NCI-H2196 (cell line): ENCODE measurements around the gene ANLN.

Experiments used
- DNase-seq: peaks from one replicate; lab custom pipeline; 2025; ENCODE audit not compliant: unreplicated experiment; lab: John Stamatoyannopoulos, UW

Gene ANLN, protein sequence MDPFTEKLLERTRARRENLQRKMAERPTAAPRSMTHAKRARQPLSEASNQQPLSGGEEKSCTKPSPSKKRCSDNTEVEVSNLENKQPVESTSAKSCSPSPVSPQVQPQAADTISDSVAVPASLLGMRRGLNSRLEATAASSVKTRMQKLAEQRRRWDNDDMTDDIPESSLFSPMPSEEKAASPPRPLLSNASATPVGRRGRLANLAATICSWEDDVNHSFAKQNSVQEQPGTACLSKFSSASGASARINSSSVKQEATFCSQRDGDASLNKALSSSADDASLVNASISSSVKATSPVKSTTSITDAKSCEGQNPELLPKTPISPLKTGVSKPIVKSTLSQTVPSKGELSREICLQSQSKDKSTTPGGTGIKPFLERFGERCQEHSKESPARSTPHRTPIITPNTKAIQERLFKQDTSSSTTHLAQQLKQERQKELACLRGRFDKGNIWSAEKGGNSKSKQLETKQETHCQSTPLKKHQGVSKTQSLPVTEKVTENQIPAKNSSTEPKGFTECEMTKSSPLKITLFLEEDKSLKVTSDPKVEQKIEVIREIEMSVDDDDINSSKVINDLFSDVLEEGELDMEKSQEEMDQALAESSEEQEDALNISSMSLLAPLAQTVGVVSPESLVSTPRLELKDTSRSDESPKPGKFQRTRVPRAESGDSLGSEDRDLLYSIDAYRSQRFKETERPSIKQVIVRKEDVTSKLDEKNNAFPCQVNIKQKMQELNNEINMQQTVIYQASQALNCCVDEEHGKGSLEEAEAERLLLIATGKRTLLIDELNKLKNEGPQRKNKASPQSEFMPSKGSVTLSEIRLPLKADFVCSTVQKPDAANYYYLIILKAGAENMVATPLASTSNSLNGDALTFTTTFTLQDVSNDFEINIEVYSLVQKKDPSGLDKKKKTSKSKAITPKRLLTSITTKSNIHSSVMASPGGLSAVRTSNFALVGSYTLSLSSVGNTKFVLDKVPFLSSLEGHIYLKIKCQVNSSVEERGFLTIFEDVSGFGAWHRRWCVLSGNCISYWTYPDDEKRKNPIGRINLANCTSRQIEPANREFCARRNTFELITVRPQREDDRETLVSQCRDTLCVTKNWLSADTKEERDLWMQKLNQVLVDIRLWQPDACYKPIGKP

DNA sequence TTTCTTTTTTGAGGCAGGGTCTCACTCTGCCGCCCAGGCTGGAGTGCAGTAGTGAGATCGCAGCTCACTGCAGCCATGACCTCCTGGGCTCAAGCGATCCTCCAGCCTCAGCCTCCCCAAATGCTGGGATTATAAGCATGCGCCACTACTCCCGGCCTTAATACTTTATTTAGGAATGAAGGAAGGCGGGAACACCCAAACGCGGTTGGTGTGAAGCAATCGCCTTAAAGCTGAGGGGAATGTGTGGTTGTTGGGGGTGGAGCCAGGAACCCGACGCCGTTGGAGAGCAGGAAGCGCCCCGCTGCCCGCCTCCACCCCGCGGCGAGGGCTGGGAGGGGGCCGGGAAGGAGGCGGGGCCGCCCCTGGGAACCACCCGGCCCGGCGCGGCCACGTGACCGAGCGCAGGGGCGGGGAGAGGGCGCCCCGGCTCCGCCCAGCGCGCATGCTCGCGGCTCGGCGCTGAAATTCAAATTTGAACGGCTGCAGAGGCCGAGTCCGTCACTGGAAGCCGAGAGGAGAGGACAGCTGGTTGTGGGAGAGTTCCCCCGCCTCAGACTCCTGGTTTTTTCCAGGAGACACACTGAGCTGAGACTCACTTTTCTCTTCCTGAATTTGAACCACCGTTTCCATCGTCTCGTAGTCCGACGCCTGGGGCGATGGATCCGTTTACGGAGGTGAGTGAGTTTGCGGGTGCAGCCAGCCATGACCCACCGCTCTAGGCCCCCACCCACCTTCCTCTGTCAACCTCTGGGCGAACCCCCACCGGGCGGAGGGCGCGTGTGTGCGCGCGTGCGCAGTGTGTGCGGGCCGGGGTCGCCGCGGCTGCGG is at the start of gene ANLN:
TSS of gene ANLN (plus strand) at position 492 of the 828 bp plus-strand sequence. CDS start at position 657, 165 bp downstream.
- peak; percentile 97 for DNase-seq

DNA sequence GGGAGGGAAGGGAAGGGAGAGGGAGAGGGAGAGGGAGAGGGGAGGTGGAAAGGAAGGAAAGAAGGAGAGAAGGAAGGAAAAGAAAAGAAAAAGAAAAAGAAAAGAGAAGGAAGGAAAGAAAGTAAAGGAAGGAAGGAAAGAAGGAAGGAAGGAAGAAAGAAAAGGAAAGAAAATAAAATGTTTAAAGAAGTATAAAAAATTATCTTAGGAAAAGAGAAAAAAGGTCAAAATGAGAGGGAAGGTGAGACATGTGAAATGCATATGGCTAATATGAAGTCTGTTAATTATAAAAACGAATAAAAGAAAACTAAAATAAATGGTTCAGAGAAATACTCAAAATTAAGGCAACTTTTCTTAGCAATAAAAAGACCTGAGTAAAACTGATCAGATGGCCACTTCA is 46.1 kb upstream of the ANLN start:
- no peak for DNase-seq

DNA sequence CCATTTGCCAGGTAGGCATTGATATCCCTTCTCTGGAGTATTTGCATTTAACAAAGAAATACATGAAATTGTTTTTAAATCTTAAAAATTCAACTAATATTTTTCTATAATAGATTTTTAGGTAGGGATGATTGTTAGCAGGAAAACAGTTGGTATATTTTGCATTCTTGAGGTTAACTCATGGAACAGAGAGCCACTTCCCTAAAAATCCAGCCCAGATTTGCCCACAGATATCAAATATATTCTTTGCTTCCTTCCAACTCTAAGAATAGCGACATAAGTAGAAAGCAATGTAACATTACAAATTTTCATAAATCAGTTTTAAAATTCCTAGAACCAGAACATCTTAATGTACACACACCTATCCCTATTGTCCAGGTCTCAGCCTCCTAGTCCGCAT is 45.0 kb upstream of the ANLN start:
- no peak for DNase-seq

DNA sequence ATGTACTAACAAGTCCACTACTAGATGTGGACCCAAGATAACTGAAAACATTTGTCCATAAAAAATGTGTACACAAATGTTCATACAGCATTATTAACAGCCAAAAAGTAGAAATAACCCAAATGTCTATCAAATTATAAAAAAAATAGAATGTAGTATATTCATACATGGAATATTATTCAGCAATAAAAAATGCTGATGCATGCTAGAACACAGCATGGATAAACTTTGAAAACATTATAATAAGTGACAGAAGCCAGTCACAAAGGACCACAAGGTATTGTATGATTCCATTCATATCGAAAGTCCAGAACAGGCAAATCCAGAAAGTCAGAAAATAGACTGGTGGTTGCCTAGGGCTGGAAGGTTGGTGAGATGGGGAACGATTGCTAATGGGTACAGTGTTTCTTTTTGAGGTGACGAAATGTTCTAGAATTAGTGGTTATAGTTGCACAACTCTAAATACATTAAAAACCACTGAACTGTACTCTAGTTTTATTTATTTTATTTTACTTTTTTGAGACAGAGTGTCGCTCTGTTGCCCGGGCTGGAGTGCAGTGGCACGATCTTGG is 43.3 kb upstream of the ANLN start:
- no peak for DNase-seq

DNA sequence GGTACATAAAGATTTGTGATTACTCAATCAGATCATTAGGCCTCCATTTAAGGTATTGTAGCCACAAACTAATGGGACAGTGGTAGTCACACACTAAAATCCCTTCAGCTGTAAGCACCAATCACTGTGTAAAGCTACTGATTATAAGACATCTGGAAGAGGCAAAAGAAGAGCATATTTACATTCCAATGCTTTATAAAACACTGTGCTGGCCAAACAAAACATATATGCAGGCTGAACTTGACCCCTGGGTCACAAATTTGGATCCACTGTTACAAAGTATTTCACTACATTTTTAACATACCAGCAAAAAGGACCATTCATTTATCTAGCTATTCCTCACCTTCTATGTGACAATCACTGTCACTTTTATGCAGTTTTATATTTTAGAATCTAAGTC is 41.4 kb upstream of the ANLN start:
- no peak for DNase-seq

DNA sequence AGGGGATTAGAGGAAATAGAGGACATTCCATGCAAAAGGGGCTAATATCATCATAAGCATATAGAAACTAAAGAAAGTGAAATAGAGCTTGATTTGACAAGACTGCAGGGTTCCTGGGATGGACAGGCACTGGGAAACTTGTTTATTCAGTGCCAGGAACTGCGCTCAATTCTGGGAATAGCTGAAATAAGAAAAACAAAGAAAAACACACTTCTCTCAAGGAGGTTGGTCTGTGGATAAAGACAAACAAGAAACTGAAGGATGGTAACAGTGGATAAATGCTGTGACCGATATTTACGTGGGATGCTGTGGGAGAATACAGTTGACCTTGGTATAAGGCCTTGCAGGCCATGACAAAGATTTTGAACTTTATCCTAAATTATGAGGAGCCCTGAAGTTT is 40.9 kb upstream of the ANLN start:
- DNase-seq = no peak

DNA sequence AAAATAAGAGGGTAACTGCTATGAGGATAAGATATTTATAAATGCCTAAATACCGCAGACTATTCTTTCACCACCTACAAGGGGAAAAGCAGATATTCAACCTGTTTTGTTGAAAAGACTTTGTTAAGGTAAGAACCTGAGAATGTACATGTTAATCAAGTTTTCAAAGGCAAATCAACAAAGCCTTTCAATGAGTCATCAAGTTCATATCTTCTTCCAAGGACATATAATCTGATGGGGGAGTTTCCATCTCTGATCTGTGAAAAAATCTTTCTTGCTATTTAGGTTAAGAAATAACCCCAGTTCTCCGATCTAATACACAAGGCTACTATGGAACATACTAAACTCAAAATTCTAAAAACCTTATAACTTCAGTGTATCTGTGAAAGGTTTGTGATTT is 40.0 kb upstream of the ANLN start:
- DNase-seq = no peak

DNA sequence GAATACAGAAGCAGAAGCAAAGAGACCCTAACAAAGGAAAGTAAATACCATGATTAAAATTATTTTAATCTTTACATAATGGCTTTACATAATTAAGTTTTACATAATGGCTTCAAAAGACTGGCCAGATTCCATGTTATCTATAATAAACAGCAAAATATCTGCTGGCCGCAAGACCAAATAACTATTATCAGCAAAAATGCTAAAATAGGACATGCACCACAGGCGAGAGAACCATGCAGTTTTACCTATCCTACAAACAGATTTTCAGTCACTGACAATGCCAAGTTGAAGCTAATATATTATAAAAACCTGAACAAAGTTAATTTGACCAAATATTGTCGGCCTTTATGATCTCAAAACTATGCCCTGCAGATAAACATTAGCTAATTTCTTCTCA is 34.2 kb upstream of the ANLN start:
- DNase-seq = no peak

DNA sequence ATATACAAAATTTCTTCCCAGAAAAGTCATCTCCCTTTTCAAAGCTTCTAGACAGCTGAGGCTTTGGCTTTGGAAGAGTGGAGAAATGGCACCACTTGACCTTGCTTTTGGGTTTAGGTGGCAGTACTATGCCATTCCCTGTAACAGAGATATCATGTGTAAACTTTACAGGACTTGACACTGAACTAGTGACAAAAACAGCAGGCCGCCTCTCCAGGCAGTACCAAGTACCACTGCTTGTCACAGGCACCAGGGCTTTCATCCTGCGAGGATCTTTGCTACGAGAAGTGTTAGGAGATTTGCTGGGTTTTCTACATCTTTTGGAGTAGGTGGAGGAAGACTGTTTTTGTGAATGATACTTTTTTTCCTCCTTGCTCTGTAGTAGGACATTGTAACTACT is 32.6 kb upstream of the ANLN start:
- no peak for DNase-seq

DNA sequence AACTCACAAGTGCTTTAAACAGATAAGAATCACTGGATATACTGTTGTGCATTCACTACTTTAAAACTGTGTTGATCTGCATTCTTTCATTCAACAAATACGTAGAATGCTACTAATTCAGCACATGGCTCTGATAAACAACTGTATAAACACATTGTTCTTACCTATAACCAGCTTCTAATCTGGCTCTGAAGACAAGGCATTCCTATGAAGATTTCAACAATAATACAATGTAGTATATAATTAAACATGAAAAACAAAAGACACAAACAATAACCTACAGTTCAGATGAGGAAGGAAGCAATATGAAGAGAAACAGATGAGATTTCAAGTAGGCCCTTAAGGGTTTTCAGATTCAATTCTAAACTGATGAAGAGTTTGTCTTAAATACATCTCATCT is 31.1 kb upstream of the ANLN start:
- DNase-seq = no peak

DNA sequence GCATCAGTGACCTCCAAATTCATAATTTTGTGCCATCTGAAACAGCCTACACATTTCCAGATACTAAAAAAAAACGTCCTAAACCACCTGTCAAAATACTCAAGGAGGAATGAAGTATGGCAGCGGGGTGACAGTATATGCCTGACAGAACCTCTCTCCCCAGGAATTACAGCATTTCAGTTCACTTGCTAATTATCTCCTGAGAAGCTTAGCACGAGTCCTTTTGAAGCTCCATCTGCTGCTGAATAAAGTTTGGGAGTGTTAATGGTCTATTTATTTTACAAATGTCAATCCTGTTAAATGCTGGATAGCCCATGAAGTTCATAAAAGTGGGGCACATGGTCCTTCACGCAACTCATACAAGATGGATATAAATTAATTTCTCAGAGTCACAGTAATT is 29.4 kb upstream of the ANLN start:
- DNase-seq = no peak

DNA sequence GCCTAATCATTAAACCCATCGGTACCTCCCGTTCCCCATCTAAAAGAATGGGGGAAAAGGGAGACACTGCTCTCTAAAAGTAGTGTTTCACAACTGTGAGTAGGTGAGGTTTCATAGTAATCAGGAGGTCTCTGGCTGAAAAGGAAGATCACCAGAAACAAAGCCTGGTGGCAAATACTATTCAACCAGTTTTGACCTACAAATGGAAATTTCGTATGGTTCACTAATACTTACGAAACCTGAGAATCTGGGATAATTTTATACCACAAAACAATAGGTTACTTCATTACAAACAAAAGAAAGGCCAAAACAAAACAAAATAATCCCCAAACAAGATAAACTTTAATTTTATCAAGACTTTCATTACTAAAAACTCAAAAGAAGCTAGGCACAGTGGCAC is 28.4 kb upstream of the ANLN start:
- DNase-seq = no peak

DNA sequence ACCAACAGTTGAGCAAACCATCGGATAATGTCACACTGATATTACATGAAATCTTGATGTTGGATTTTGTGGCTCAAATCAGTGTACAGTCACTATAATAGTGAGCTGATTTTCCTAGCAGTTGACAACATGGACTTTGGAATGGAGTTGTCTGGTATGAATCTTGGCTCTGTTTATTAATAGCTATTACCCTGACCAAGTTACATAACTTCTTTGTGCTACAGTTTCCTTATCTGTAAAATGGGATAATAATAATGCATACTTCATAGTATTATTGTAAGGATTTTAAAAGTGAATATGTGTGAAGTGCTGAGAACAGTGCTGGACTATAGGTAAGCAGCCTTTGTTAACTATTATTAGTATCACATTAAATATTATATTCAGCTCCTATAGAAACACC is 26.1 kb upstream of the ANLN start:
- DNase-seq = no peak

DNA sequence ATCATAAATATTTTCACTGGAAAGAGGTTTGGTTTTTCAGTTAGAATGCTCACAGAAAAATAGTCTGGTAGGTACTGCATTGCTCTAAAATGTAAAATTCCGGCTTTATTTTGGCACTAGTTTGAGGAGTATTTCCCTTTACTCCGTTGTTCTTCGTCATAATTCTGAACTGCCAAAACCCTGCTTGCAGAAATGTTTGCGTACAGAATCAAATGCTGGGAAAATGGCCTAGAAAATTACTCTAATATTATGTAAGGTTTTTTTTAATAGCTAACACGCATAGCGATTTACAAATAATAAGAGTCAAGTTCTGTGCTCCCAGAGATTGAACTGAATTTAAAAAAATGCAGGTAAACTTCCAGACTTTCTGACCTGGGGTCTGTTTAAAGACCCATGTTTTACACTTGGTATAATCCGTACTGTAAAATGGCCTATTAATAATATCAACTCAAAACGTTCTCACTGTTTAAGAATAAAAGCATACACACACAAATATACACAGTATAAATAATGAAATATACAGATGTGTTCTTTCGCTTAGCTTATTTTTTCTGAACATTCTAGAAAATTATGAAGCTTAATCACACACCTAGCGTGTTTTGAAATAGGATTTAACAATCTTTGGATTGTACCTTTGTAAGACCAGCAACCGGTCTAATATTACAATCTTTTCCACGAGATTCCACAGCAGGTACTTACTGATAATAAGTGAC is 23.5 kb upstream of the ANLN start:
- DNase-seq = no peak

DNA sequence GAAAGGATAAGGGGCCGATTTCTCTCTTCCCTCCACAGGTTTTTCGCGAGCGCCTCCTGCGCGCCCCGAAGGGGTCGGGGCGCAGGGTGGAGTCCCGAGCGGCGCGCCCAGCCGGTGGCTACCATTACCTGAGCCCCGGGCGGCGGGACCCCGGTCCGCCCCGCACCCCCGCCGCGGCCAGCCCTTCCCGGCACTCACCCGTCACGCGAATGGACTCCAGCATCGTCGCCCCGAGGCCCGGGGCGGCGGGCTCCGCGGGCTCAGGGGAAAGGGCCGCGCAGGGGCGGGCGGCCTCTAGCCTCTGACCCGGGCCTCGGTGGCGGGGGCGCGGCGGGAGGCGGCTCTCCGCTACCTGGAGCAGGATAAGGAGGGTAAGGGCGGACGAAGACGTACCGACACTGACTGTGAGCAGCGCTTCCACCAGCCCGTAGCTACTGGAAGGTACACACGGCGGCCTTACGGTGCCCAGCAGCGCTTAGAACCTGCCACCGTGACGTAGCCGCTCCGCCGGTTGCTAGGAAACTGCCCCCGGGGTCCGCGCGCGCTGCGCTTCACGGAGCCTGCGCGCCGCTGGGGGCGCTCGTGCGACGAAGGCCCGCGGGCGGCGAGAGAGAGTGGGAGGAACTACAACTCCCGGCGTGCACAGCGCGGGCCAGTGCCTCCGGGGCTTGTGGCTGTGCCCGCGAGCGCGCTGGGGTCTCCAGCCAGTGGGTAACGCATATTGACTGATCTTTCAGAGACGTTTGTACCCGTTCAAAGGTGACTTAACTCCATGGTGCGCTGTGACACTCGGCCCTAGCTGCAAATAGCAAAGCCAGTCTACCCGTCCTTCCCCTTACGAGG is 22.7 kb upstream of the ANLN start:
- DNase-seq = peak; percentile 96

DNA sequence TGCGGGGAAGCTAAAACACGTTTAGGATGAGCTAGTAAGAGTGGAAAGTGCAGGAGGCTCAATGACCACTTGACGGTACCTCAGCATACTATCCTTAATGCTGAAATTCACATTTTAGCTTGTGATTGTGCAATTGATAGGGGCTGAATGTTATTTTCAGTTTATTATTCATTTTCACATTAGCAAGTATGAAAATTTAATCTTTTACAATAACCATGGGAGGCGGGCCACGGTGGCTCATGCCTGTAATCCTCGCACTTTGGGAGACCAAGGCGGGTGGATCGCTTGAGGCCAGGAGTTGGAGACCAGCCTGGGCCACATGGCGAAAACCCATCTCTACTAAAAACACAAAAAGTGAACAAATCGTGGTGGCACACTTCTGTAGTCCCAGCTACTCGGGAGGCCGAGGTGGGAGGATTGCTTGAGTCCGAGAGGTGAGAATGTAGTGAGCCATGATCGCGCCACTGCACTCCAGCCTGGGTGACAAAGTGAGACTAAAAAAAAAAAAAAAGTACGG is 22.0 kb upstream of the ANLN start:
- DNase-seq = no peak

DNA sequence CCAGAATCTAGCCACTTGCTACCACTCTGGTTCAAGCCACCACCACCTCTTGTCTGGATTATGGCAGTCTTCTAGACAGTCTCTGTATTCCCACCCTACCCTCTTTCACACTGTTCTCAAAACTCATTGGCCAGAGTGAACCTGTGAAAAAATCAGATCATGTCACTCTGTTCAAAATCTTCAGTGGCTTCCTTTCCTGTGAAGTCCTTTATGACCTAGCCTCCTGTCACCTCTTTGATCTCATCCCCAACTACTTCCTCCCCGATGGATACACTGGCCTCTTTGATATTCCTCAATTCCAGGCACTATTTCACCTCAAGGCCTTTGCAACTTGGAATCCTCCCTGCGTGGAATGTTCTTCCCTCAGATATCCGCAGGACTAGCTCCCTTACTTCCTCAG is 21.2 kb upstream of the ANLN start:
- DNase-seq = no peak

DNA sequence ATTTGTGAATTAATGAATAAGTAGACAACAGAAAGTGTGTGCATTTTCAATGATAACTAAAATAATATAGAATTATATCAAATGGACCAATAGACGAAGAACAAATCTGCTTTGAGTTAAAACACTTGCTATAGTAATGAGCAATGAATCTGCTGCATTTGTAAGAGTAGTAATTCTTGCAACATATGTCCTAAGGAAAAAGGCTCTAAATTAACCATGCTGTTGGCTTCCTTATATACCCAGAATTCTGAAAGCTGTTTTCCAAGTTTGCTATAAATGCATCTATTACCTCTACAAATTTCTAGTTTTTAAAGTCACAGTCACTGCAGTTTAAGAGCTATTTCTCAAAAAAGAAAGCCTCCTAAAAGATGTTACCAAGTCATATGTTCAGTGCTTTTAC is 20.5 kb upstream of the ANLN start:
- DNase-seq = no peak

DNA sequence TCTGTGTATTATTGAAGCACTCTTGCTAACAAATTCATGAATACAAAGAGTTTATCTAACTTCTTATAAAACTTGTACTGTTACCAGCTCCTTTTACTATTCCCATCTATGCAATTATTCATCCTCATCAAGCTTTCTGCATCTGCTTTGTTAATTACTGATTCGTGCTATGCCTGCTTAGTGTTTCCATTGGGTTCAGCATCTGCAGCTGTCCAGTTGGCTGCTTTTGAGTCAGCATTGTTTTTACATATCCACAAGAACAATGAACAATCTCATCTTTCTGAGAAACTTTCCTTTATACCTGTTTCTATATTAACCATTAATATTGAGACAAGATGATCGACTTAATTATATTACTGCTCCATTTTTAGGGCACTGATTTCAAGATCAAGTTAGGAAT is 19.6 kb upstream of the ANLN start:
- DNase-seq = no peak
